PFSK-1 (cell line): ENCODE data around the gene AFF2.

Experiments used
- POLR2AphosphoS5 ChIP-seq: IDR thresholded peaks from 2 replicates; pipeline ENCODE4 v1.6.1; 2012; ENCODE audit warnings: low read depth, mild to moderate bottlenecking, control low read depth, low read length, moderate library complexity
- TAF1 ChIP-seq: IDR thresholded peaks from 2 replicates; pipeline ENCODE4 v1.6.1; 2012; ENCODE audit warnings: low read length, control low read depth, borderline replicate concordance; ENCODE audit not compliant: insufficient read depth
- TF ChIP-seq, protein P1 (sequence below), 2 experiments: IDR thresholded peaks; 2 replicates each; pipeline versions ENCODE4 v1.6.1 to v1.8.0; 2011 to 2012; ENCODE audit warnings: low read depth in 2 of 2, low read length in 2 of 2, control low read depth in 1 of 2, inconsistent platforms in 1 of 2, mild to moderate bottlenecking in 1 of 2, moderate library complexity in 1 of 2; ENCODE audit not compliant: insufficient read depth in 1 of 2

DNA sequence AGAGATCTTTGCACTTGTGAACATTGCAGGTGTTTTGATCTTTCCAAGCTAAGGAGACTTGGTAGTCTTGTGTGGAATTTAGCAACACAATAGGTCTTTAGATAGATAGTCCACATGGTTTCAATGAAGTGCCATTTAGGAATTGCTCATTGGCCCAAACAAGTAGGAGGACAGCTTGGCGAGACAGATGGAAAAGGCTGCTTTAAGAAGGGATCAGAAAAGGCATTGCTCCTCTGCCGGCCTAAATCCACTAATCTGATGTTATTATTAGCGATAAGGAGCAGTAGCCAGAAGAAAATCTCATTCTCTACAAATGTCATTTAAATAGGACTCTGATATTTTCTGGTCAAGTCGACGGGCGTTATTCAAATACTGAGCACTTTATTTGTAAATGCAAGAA is 99.7 kb downstream of the AFF2 start:
- TF ChIP-seq, protein P1, sequence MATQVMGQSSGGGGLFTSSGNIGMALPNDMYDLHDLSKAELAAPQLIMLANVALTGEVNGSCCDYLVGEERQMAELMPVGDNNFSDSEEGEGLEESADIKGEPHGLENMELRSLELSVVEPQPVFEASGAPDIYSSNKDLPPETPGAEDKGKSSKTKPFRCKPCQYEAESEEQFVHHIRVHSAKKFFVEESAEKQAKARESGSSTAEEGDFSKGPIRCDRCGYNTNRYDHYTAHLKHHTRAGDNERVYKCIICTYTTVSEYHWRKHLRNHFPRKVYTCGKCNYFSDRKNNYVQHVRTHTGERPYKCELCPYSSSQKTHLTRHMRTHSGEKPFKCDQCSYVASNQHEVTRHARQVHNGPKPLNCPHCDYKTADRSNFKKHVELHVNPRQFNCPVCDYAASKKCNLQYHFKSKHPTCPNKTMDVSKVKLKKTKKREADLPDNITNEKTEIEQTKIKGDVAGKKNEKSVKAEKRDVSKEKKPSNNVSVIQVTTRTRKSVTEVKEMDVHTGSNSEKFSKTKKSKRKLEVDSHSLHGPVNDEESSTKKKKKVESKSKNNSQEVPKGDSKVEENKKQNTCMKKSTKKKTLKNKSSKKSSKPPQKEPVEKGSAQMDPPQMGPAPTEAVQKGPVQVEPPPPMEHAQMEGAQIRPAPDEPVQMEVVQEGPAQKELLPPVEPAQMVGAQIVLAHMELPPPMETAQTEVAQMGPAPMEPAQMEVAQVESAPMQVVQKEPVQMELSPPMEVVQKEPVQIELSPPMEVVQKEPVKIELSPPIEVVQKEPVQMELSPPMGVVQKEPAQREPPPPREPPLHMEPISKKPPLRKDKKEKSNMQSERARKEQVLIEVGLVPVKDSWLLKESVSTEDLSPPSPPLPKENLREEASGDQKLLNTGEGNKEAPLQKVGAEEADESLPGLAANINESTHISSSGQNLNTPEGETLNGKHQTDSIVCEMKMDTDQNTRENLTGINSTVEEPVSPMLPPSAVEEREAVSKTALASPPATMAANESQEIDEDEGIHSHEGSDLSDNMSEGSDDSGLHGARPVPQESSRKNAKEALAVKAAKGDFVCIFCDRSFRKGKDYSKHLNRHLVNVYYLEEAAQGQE (IDR thresholded peaks at IDR 0.05; ENCODE audit: insufficient read depth in 1 of 2, low read depth in 2 of 2, low read length in 2 of 2) = no peak
- TF ChIP-seq POLR2AphosphoS5 = no peak
- TF ChIP-seq TAF1 = no peak
